K562 (cell line): ENCODE measurements around the gene HMGCL. TPM values are rescaled to one million over a fixed set of nuclear protein-coding genes. Genes with fewer than 3 reads are reported as not detected.

Experiments
- KDM5B ChIP-seq: fragments of 200-600 bp; sonication (generic); IDR thresholded peaks from 2 replicates; pipeline ENCODE4 v1.6.1; 2012; ENCODE audit warnings: low read depth, mild to moderate bottlenecking, moderate library complexity, low read length, control low read depth, inconsistent platforms; ENCODE audit not compliant: insufficient replicate concordance
- KHSRP ChIP-seq: fragments of 450-650 bp; IDR thresholded peaks from 2 replicates; pipeline ENCODE4 v1.6.1; 2017
- MXI1 ChIP-seq: IDR thresholded peaks from 2 replicates; pipeline ENCODE4 v1.6.1; 2011; ENCODE audit warnings: low read depth, mild to moderate bottlenecking, improper control_type of control experiment, low read length
- NFATC3 ChIP-seq: fragments of 450-650 bp; IDR thresholded peaks from 2 replicates; pipeline ENCODE4 v1.6.1; 2017; ENCODE audit warnings: mild to moderate bottlenecking
- NFIC ChIP-seq: fragments of 450-650 bp; IDR thresholded peaks from 2 replicates; pipeline ENCODE4 v1.6.1; 2017; ENCODE audit warnings: mild to moderate bottlenecking, inconsistent platforms
- REST ChIP-seq, 2 experiments: fragments of 450-650 bp; formaldehyde crosslinking in 1 of 2; IDR thresholded peaks; 2 replicates each; pipeline versions ENCODE4 v1.4.0 to v1.6.1; 2014 to 2020; ENCODE audit warnings: mild to moderate bottlenecking in 2 of 2, borderline replicate concordance in 1 of 2, low read depth in 1 of 2
- RFX1 ChIP-seq: fragments of 450-650 bp; IDR thresholded peaks from 2 replicates; pipeline ENCODE4 v1.6.1; 2016; ENCODE audit warnings: mild to moderate bottlenecking, moderate library complexity
- SETDB1 ChIP-seq: IDR thresholded peaks from one replicate; pipeline ENCODE4 v1.6.1; 2012; ENCODE audit warnings: low read length, control low read depth, inconsistent platforms
- SNRNP70 ChIP-seq: fragments of 200-400 bp; formaldehyde crosslinking; optimal IDR thresholded peaks from 2 replicates; pipeline ENCODE3; 2017; ENCODE audit warnings: low read depth, low read length
- THRB ChIP-seq: fragments of 450-650 bp; formaldehyde crosslinking; conservative IDR thresholded peaks from 2 replicates; pipeline ENCODE4 v1.4.0; 2022; ENCODE audit warnings: mild to moderate bottlenecking, missing genetic modification characterization
- ZBTB8A ChIP-seq: fragments of 450-650 bp; IDR thresholded peaks from 2 replicates; pipeline ENCODE4 v1.6.1; 2018; ENCODE audit warnings: mild to moderate bottlenecking, moderate library complexity; ENCODE audit not compliant: partially characterized antibody
- ZNF232 ChIP-seq: sonication (generic); formaldehyde crosslinking; IDR thresholded peaks from 2 replicates; pipeline ENCODE4 v1.8.0; 2022; ENCODE audit warnings: mild to moderate bottlenecking, missing genetic modification reagents
- ZNF24 ChIP-seq: fragments of 450-650 bp; IDR thresholded peaks from 2 replicates; pipeline ENCODE4 v1.6.1; 2016
- polyA plus RNA-seq, 8 experiments: library from polyadenylated mRNA; depleted of rRNA in 4 of 8; stranded (reverse) in 5 of 8; unstranded in 3 of 8; fragments of >200 nt; fragmentation: Nextera tagmentation in 2 of 8; fragmentation: Illumina TruSeq in 1 of 8; extraction: Ambion mirVana in 2 of 8; extraction: Trizol in 1 of 8; gene quantifications; 2 replicates each; pipeline versions ENCODE4 v1.2.1 to v1.2.3, GENCODE V29; 2011 to 2014; ENCODE audit warnings: inconsistent platforms in 1 of 8, missing spikeins in 1 of 8
- total RNA-seq, 7 experiments: library from RNA; depleted of rRNA in 6 of 7; stranded (reverse); fragments of >200 nt in 6 of 7; fragmentation: Illumina TruSeq in 2 of 7; extraction: Trizol in 2 of 7; gene quantifications; 2 replicates each; pipeline versions ENCODE4 v1.2.1 to v1.2.3, GENCODE V29; 2011 to 2021; ENCODE audit warnings: low replicate concordance in 1 of 7
- TF ChIP-seq, protein P1 (sequence below): sonication (generic); formaldehyde crosslinking; IDR thresholded peaks from 2 replicates; pipeline ENCODE4 v1.8.1; 2023; ENCODE audit warnings: missing genetic modification reagents, mild to moderate bottlenecking, borderline replicate concordance

HMGCL gene
- total and polyA plus RNA-seq, 9 of the 15 experiments (the other 6 are each of a cell fraction or from before 2014, with no cell fraction given): 18.0 to 82.2 (median 24.2) TPM

- TF ChIP-seq, protein P1, sequence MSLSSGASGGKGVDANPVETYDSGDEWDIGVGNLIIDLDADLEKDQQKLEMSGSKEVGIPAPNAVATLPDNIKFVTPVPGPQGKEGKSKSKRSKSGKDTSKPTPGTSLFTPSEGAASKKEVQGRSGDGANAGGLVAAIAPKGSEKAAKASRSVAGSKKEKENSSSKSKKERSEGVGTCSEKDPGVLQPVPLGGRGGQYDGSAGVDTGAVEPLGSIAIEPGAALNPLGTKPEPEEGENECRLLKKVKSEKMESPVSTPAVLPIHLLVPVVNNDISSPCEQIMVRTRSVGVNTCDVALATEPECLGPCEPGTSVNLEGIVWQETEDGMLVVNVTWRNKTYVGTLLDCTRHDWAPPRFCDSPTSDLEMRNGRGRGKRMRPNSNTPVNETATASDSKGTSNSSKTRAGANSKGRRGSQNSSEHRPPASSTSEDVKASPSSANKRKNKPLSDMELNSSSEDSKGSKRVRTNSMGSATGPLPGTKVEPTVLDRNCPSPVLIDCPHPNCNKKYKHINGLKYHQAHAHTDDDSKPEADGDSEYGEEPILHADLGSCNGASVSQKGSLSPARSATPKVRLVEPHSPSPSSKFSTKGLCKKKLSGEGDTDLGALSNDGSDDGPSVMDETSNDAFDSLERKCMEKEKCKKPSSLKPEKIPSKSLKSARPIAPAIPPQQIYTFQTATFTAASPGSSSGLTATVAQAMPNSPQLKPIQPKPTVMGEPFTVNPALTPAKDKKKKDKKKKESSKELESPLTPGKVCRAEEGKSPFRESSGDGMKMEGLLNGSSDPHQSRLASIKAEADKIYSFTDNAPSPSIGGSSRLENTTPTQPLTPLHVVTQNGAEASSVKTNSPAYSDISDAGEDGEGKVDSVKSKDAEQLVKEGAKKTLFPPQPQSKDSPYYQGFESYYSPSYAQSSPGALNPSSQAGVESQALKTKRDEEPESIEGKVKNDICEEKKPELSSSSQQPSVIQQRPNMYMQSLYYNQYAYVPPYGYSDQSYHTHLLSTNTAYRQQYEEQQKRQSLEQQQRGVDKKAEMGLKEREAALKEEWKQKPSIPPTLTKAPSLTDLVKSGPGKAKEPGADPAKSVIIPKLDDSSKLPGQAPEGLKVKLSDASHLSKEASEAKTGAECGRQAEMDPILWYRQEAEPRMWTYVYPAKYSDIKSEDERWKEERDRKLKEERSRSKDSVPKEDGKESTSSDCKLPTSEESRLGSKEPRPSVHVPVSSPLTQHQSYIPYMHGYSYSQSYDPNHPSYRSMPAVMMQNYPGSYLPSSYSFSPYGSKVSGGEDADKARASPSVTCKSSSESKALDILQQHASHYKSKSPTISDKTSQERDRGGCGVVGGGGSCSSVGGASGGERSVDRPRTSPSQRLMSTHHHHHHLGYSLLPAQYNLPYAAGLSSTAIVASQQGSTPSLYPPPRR (CRISPR knock-in tag): no peak
- no peak for TF ChIP-seq NFATC3
- no peak; the same call in 1 of the 2 replicates for TF ChIP-seq REST (IDR thresholded peaks at IDR 0.05; ENCODE audit: borderline replicate concordance)
- no peak for TF ChIP-seq REST (CRISPR knock-in tag; IDR thresholded peaks at IDR 0.05; ENCODE audit: low read depth)
- no peak for TF ChIP-seq ZNF232
- TF ChIP-seq KHSRP: no peak
- no peak for TF ChIP-seq SETDB1
- no peak for TF ChIP-seq SNRNP70
- peak; percentile 93 for TF ChIP-seq RFX1
- TF ChIP-seq ZBTB8A: no peak
- TF ChIP-seq NFIC: peak; percentile 41
- TF ChIP-seq ZNF24: no peak
- peak; percentile 90 for TF ChIP-seq MXI1
- TF ChIP-seq THRB (CRISPR knock-in tag): no peak
- no peak for TF ChIP-seq KDM5B
Observed at GRCh38 chr1:23793018-23793781, 32.0 kb downstream of the HMGCL start (continued).
